Endothelial cell (in vitro differentiated cells): Measurements from ENCODE around the gene CMSS1. TPM values are rescaled to one million over a fixed set of nuclear protein-coding genes. Genes with fewer than 3 reads are reported as not detected.

Source experiments
- DNase-seq: peaks from one replicate; pipeline ENCODE4 v3.0.0; 2021; ENCODE audit warnings: low spot score
- H3K27ac Mint-ChIP-seq: one replicate; pipeline ENCODE4 v1.8.0; 2021; ENCODE audit warnings: mixed read lengths, inconsistent platforms; ENCODE audit not compliant: unreplicated experiment
- H3K27me3 Mint-ChIP-seq: one replicate; pipeline ENCODE4 v1.8.0; 2021; ENCODE audit warnings: mild to moderate bottlenecking, moderate library complexity, mixed read lengths, inconsistent platforms; ENCODE audit not compliant: unreplicated experiment
- H3K36me3 Mint-ChIP-seq: one replicate; pipeline ENCODE4 v1.8.0; 2021; ENCODE audit warnings: mild to moderate bottlenecking, low read depth, mixed read lengths, inconsistent platforms; ENCODE audit not compliant: unreplicated experiment
- H3K4me1 Mint-ChIP-seq: one replicate; pipeline ENCODE4 v1.8.0; 2021; ENCODE audit warnings: mild to moderate bottlenecking, mixed read lengths, inconsistent platforms; ENCODE audit not compliant: unreplicated experiment
- H3K4me3 Mint-ChIP-seq: one replicate; pipeline ENCODE4 v1.8.0; 2021; ENCODE audit warnings: mild to moderate bottlenecking, mixed read lengths, inconsistent platforms; ENCODE audit not compliant: unreplicated experiment
- H3K9me3 Mint-ChIP-seq: one replicate; pipeline ENCODE4 v1.8.0; 2021; ENCODE audit warnings: mixed read lengths, inconsistent platforms; ENCODE audit not compliant: unreplicated experiment
- CTCF ChIP-seq: fragments of 200-600 bp; sonication (generic); IDR thresholded peaks from one replicate; pipeline ENCODE4 v1.5.0; 2021; ENCODE audit warnings: antibody characterized with exemption; ENCODE audit not compliant: unreplicated experiment
- total RNA-seq: library from RNA; stranded (reverse); fragmentation: NEBNext Ultra II Directional; extraction: Animal tissue kit (Norgen Biotek cat#: 25700); gene quantifications from one replicate; pipeline ENCODE4 v1.2.1, GENCODE V29; 2021; ENCODE audit not compliant: unreplicated experiment

Gene CMSS1
- total RNA-seq, 1 donor from 2014 or later = 25.8 TPM

DNA sequence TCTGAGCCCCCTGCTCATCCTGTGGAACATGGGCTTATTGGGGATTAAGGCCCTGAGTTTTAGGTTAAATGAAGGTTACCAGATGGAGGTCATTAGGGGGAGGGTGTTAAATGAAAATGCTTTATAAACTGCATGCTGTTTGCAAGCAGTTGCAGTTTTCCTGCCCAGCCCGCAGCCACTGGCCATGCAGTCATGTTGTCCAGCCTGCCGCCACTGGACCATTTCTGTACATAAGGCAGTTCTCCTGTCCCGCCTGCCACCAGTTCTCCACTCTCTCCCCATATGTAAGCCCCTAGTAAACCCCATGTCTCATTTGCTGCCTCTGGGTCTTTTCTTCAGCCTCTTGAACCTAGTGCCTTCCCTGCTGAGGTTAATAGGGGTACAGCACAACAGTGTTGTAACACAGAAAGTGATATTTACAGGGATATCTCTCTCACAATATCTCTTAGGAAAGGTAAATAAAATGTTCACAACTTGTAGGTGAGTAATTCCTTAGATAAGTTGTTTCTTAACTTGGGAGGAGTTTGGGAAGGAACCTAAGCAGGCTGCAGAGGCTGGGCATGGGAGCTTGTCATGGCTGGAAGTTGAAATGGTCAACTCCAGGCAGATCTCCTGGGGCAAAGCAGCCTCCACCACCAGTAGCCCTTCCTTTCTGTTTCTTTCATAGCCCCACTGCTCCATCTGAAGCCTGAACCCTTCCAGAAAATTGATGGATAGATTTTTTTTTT, 148.2 kb downstream of the CMSS1 start:
- Mint-ChIP-seq H3K27ac (no peak overlapping the region), H3K27me3 (no peaks in the 10 kb centered on the region), H3K4me3 (no peak overlapping the region), H3K9me3 (no peaks in the 10 kb centered on the region), H3K4me1 (peaks cover 5% of the 10 kb centered on the region), H3K36me3 (no peaks in the 10 kb centered on the region)
- no peak for DNase-seq
- no peak for TF ChIP-seq CTCF

GRCh38 chr3:99966662-99967416, 149.2 kb downstream of the CMSS1 start:
- Mint-ChIP-seq H3K36me3 (no peaks in the 10 kb centered on the region), H3K4me1 (peaks cover 3% of the 10 kb centered on the region), H3K27ac (no peak overlapping the region), H3K9me3 (no peaks in the 10 kb centered on the region), H3K27me3 (no peaks in the 10 kb centered on the region), H3K4me3 (no peak overlapping the region)
- no peak for DNase-seq
- TF ChIP-seq CTCF = no peak

DNA sequence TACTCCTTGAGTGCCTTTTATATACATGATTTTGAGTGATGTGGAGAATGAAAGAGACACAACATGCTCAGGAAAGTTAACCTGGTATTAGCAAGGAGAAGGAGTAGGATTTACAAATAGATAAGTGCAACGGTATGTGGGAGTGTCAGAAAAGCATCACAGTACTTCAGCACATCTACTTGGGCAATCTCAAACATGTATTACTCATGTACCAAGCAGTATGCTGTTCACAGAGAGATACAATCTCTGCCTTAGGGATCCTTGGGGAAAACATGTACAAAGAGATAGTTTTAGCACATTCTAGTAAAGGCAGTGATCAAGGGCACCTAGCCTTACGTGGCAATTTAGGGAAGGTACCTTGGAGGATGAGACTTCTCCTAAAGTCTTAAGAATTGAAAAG, 150.1 kb downstream of the CMSS1 start:
- Mint-ChIP-seq H3K27me3 (no peaks in the 10 kb centered on the region), H3K27ac (no peak overlapping the region), H3K9me3 (no peaks in the 10 kb centered on the region), H3K4me3 (no peak overlapping the region), H3K36me3 (no peaks in the 10 kb centered on the region), H3K4me1 (no peaks in the 10 kb centered on the region)
- no peak for DNase-seq
- TF ChIP-seq CTCF = no peak

- H3K9me3 Mint-ChIP-seq = no peaks in the 10 kb centered on the region
- no peaks in the 10 kb centered on the region for H3K27me3 Mint-ChIP-seq
- no peak overlapping the region for H3K27ac Mint-ChIP-seq
- no peaks in the 10 kb centered on the region for H3K4me1 Mint-ChIP-seq
- TF ChIP-seq CTCF = no peak
- no peaks in the 10 kb centered on the region for H3K36me3 Mint-ChIP-seq
- no peak for DNase-seq
- no peak overlapping the region for H3K4me3 Mint-ChIP-seq
These were observed 151.5 kb downstream of the CMSS1 start for GRCh38 chr3:99969136-99969535.

- DNase-seq = no peak
- H3K36me3 Mint-ChIP-seq = no peaks in the 10 kb centered on the region
- no peak overlapping the region for H3K27ac Mint-ChIP-seq
- H3K4me1 Mint-ChIP-seq = no peaks in the 10 kb centered on the region
- no peak overlapping the region for H3K4me3 Mint-ChIP-seq
- TF ChIP-seq CTCF = no peak
- no peaks in the 10 kb centered on the region for H3K27me3 Mint-ChIP-seq
- H3K9me3 Mint-ChIP-seq = no peaks in the 10 kb centered on the region
These were observed 152.5 kb downstream of the CMSS1 start for GRCh38 chr3:99970198-99970597.
